A673 (cell line): Measurements from ENCODE around the gene HSPB1. TPM values are rescaled to one million over a fixed set of nuclear protein-coding genes. Genes with fewer than 3 reads are reported as not detected.

ENCODE experiments used
- BruUV-seq: library from RNA; stranded (reverse); fragments of 400-500 nt; replicated peaks from 2 replicates; lab custom pipeline; 2021; lab: Mats Ljungman, UMichigan
- CTCF ChIA-PET: fragments of 300-600 bp; sonication (Branson Sonifier 250); formaldehyde crosslinking; loops from one replicate; lab custom pipeline; 2022; ENCODE audit warnings: antibody characterized with exemption; lab: Charles Lee
- POLR2A ChIA-PET: fragments of 300-600 bp; sonication (Branson Sonifier 250); formaldehyde crosslinking; loops from one replicate; lab custom pipeline; 2022; ENCODE audit warnings: antibody characterized with exemption; ENCODE audit not compliant: low non-redundant PET; lab: Charles Lee
- DNase-seq: peaks from one replicate; pipeline ENCODE4 v3.0.0-alpha.2; 2015; ENCODE audit warnings: low spot score
- H3K27ac ChIP-seq: fragments of 200-600 bp; sonication (generic); 2 replicates; pipeline ENCODE4 v1.5.1; 2016; ENCODE audit warnings: mixed run types, low read depth, mild to moderate bottlenecking, mixed read lengths, antibody characterized with exemption, low read length; ENCODE audit not compliant: poor library complexity, severe bottlenecking
- H3K27me3 ChIP-seq: fragments of 200-600 bp; sonication (generic); replicated peaks from 2 replicates; pipeline ENCODE4 v1.6.1; 2017; ENCODE audit warnings: mixed run types, low read depth, mild to moderate bottlenecking, mixed read lengths, antibody characterized with exemption, low read length; ENCODE audit not compliant: insufficient read depth, poor library complexity
- H3K36me3 ChIP-seq: fragments of 200-600 bp; sonication (generic); 2 replicates; pipeline ENCODE4 v1.6.1; 2016; ENCODE audit warnings: mixed run types, mild to moderate bottlenecking, mixed read lengths, antibody characterized with exemption, low read length; ENCODE audit not compliant: insufficient read depth, poor library complexity, severe bottlenecking
- H3K4me1 ChIP-seq: fragments of 200-600 bp; sonication (generic); 2 replicates; pipeline ENCODE4 v1.6.1; 2017; ENCODE audit warnings: mixed run types, mild to moderate bottlenecking, mixed read lengths, antibody characterized with exemption, low read length; ENCODE audit not compliant: insufficient read depth, poor library complexity, severe bottlenecking
- H3K4me3 ChIP-seq: fragments of 200-600 bp; sonication (generic); 2 replicates; pipeline ENCODE4 v1.5.1; 2016; ENCODE audit warnings: low read depth, mixed run types, mild to moderate bottlenecking, mixed read lengths, low read length; ENCODE audit not compliant: poor library complexity, severe bottlenecking
- H3K9me3 ChIP-seq: fragments of 200-600 bp; sonication (generic); 2 replicates; pipeline ENCODE4 v1.6.1; 2016; ENCODE audit warnings: mixed run types, low read depth, mild to moderate bottlenecking, mixed read lengths, antibody characterized with exemption, low read length; ENCODE audit not compliant: poor library complexity, severe bottlenecking
- CTCF ChIP-seq: fragments of 300-800, 200-600 bp; sonication (generic); conservative IDR thresholded peaks from 2 replicates; pipeline ENCODE4 v1.5.1; 2017; ENCODE audit warnings: low read depth, mild to moderate bottlenecking, antibody characterized with exemption, low read length, moderate library complexity, mixed read lengths
- EZH2 ChIP-seq: fragments of 200-600 bp; sonication (generic); IDR thresholded peaks from 2 replicates; pipeline ENCODE4 v1.6.1; 2017; ENCODE audit warnings: borderline replicate concordance, low read depth, mild to moderate bottlenecking, mixed read lengths, antibody characterized with exemption, low read length; ENCODE audit not compliant: poor library complexity, severe bottlenecking
- intact Hi-C: fragments of 100-400 bp; cut with micrococcal nuclease; formaldehyde crosslinking; loops from one replicate; pipeline ENCODE4 v1.10.0; 2022; ENCODE audit not compliant: unreplicated experiment
- total RNA-seq: library from RNA; stranded (reverse); gene quantifications from 2 replicates; pipeline ENCODE4 v1.2.3, GENCODE V29; 2021

The HSPB1 gene
- total RNA-seq, 1 experiment from 2014 or later = 354 TPM

- intact Hi-C loops = no loop called here
- ChIA-PET POLR2A (no interaction called here), CTCF (no interaction called here)
- Histone ChIP-seq H3K27ac (peak overlapping the region; percentile 27), H3K9me3 (no peaks in the 10 kb centered on the region), H3K27me3 (no peaks in the 10 kb centered on the region), H3K4me3 (no peak overlapping the region), H3K4me1 (peaks cover 22% of the 10 kb centered on the region), H3K36me3 (peaks cover 67% of the 10 kb centered on the region)
- no TSS peak for BruUV-seq
- no peak for DNase-seq
- TF ChIP-seq CTCF (no peak), EZH2 (no peak)
Measured at GRCh38 chr7:76342222-76342621, 39.7 kb downstream of the HSPB1 start.

GRCh38 chr7:76343294-76343930 lies 40.9 kb downstream of the HSPB1 start:
- TF ChIP-seq CTCF (no peak), EZH2 (no peak)
- DNase-seq = no peak
- ChIA-PET CTCF (no interaction called here), POLR2A (no interaction called here)
- no peaks in the 10 kb centered on the region for H3K9me3 ChIP-seq
- no peak overlapping the region for H3K4me3 ChIP-seq
- H3K4me1 ChIP-seq = peaks cover 19% of the 10 kb centered on the region
- no TSS peak for BruUV-seq
- intact Hi-C loops = no loop called here
- peaks cover 74% of the 10 kb centered on the region for H3K36me3 ChIP-seq
- H3K27me3 ChIP-seq = no peaks in the 10 kb centered on the region
- H3K27ac ChIP-seq = peak overlapping the region; percentile 23

- intact Hi-C loops = no loop called here
- BruUV-seq = no TSS peak
- Histone ChIP-seq H3K4me1 (peaks cover 17% of the 10 kb centered on the region), H3K27ac (peak overlapping the region; percentile 23), H3K4me3 (no peak overlapping the region), H3K27me3 (no peaks in the 10 kb centered on the region), H3K9me3 (no peaks in the 10 kb centered on the region), H3K36me3 (peaks cover 69% of the 10 kb centered on the region)
- no peak for DNase-seq
- ChIA-PET CTCF (no interaction called here), POLR2A (no interaction called here)
- TF ChIP-seq CTCF = no peak
- TF ChIP-seq EZH2 = no peak
Measured at GRCh38 chr7:76343931-76344321, 41.5 kb downstream of the HSPB1 start.
